Measurements from ENCODE around the gene NCOA7.
"Not testable (repeated sequence)": the region's sequence is repeated elsewhere in the genome, so short reads cannot be mapped to it uniquely, and the experiment has no call there.

NCOA7 gene

DNA sequence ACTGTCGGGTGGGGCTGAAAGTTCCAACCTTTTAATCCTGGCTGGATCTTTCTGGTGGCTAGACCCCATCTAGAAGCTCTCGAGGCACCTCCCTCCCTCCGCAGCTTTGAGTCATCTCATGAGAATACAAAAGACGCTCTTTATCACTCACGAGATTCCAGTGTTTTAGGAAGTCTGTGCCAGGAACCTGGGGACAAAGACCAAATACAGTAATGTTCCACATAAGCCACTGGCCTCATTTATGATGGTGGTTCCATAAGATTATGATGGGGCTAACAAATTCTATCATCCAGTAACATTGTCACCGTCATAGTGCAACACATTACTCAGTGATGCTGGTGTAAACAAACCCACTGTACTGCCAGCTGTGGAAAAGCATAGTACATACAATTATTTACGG, 48.7 kb downstream of the NCOA7 start:
- no peak for DNase-seq

DNA sequence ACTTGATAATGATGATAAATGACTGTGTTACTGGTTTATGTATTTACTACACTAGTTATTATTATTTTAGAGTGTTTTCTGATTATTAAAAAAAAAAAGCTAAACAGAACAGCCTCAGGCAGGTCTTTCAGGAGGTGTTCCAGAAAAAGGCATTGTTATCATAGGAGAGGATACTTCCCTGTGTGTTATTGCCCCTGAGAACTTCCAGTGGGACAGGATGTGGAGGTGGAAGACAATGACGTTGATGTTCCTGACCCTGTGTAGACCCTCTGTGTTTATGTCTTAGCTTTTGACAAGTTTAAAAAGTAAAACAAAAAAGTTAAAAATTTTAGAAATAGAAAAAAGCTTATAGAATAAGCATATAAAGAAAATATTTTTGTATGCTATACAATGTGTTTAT, 49.1 kb downstream of the NCOA7 start:
- no peak for DNase-seq

DNA sequence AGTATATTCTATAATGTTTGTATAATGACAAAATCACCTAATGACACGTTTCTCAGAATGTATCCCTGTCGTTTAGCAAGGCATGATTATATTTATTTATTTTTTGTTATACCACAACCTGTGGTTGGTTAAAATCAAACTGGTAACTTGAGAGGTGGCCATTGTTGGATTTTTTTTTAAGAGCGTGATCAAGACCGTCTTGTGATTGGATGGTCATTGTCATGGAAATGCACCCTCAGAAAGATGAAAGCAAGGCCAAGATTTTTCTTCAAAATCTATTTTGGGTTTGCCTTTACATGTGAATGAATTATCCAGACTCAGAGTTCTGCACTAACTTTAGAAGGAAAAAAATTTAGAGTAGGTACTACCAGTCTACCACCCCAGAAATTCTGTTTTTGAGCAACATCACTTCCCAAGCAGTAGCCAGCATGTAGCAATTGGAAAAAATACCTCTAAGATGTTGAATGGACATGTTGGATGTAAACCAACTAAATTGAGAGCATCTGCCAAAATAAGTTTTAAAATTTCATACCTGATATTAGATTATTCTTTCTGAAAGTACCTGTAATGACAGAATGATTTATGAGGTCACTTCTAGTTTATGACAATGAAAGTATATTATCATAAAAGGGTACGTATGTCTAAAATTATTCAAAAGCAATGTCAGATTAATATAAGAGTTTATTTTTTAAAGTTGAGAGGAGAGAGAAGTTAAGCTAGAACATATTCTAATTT, 50.8 kb downstream of the NCOA7 start:
- DNase-seq, result no peak

- no peak for DNase-seq
Measured at GRCh38 chr6:125842091-125842626, 51.4 kb downstream of the NCOA7 start.

- peak; percentile 60 to 81 (median 72) for DNase-seq
Measured at GRCh38 chr6:125843593-125843992, 52.8 kb downstream of the NCOA7 start.

DNA sequence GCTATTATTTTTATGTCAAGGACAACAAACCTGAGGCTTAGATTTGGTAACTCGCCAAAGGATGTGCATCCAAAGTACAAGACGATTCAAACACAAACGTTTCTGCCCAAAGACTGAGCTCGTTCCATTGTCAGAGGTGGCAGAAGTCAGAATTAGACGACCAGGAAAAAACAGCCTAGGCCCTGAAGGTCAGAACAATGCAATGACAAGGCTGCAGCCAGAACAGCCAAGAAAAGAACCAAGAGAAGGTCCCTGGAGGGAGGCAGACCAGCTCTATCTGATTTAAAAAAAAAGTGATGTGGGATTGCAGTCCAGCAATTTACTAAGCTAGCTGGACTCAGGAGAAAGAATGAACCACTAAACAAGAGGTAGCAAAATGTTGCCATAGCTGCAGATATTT, 54.2 kb downstream of the NCOA7 start:
- no peak for DNase-seq

- DNase-seq, result no peak
Measured at GRCh38 chr6:125846292-125847024, 55.7 kb downstream of the NCOA7 start.

- not testable (repeated sequence) for DNase-seq
Measured at GRCh38 chr6:125848286-125848685, 57.5 kb downstream of the NCOA7 start.

DNA sequence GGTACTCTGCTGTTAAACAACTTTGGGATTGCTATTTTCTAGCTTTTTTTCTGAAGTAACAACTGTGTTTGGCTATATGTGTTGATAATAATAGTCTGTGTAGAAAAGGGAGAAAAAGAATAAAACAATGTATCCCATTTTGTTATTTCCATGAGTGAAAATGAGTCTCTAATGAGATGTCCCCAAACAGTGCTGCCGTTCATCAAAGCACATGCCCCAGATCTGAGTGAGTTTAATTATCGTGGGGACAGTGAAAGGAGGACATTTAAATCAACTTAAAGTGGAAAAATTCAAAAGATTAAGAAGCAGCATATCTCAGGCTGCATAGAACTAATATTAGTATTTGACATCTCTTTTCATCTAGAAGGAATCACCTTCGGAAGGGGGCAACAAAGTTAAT, 59.6 kb downstream of the NCOA7 start:
- no peak for DNase-seq

DNA sequence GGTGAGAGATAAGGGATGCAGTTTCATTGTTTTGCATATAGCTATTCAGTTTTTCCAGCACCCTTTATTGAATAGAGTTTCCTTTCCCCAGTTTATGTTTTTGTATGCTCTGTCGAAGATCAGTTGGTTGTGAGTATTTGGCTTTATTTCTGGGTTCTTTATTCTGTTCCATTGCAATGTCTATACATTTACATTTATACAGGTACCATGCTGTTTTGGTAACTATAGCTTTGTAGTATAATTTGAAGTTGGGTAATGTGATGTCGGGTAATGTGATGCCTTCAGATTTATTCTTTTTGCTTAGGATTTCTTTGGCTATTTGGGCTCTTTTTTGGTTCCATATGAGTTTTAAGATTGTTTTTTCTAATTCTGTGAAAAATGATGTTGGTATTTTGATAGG, 61.8 kb downstream of the NCOA7 start:
- no peak for DNase-seq

- DNase-seq, result no peak
Measured at GRCh38 chr6:125853168-125853567, 62.4 kb downstream of the NCOA7 start.

DNA sequence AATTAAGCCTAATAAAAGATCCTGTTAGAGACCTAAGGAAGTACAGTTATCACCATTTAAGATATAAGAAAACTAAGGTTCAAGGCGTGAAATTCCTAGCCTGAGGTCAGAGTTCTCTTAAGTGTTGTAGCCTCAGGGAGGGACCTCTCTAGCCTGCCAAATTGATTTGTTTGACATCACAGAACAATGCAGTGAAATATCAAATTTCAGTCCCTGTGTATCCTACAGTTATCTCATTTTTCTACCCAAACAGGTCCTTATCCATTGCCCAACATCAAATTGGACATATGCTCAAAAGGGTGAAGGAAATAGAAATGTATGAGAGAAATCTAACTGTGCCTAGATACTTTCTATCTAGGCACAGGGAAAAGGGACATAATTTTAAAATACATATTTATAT, 63.0 kb downstream of the NCOA7 start:
- DNase-seq, result no peak

GRCh38 chr6:125854355-125854754, 63.6 kb downstream of the NCOA7 start:
- DNase-seq, result no peak

- DNase-seq, result no peak
Measured at GRCh38 chr6:125855783-125856182, 65.0 kb downstream of the NCOA7 start.

- no peak for DNase-seq
Measured at GRCh38 chr6:125857846-125858245, 67.1 kb downstream of the NCOA7 start.

GRCh38 chr6:125858427-125859320, 67.9 kb downstream of the NCOA7 start:
- peak; percentile 51 to 53 (median 52) for DNase-seq

- DNase-seq, result peak; percentile 28 to 70 (median 55)
Measured at GRCh38 chr6:125859727-125860126, 69.0 kb downstream of the NCOA7 start.

DNA sequence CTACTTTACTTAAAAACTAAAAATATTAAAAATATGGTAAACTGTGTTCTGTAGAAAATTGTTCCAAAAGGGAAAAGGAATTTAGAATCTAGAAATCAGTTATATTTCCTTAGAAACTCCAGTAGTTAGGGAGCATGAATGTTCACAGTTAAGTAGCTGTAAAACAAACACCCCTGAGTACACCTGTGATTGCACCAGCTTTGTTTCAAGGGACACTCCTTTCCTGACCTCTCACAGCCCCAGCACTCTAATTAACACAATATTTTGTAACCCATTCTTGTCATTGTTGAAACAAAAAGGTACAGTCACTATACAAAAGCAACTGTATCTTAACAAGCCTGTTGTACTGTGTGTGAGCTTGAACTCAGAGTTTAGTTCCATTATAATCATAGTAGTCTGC, 72.3 kb downstream of the NCOA7 start:
- no peak for DNase-seq

DNA sequence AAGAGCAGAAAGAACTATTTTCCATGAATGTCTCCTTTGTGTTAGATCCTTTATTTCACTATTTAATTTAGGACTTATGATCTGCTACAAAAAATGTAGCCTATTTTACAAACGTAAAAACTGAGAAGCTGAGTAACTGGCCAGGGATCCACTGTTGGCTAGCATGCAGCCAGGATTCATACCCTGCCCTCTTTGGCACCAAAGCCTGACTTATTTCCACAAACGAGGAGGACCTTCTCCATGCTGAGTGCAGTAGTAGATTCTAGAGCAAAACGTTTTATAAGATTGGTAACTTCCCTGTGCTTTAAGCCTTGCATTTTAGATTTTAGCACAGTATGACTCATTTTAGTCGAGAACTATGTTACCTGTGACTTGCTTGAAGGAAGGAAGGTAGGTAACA, 74.3 kb downstream of the NCOA7 start:
- DNase-seq, result no peak

DNA sequence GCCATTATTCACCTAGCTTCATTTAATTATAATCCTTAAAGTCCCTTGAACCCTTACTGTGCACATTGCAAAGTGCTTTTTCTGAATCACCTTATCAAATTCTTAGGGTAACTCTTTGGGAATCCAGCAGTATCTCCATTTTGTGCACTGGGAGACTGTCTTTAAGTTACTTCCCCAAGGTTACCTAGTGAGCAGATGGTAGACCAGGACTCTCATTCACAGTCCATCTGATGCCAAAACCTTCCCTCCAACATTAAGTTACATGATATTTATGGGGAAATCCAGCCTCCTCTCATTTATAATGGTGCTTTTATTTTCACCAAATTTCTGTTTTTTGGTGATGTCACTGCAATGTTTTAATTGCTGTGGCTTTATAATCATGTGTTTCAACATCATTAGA, 75.7 kb downstream of the NCOA7 start:
- DNase-seq, result no peak

GRCh38 chr6:125867483-125867942, 76.8 kb downstream of the NCOA7 start:
- peak in 2 of 3 donors; percentile 8 to 17 for DNase-seq

DNA sequence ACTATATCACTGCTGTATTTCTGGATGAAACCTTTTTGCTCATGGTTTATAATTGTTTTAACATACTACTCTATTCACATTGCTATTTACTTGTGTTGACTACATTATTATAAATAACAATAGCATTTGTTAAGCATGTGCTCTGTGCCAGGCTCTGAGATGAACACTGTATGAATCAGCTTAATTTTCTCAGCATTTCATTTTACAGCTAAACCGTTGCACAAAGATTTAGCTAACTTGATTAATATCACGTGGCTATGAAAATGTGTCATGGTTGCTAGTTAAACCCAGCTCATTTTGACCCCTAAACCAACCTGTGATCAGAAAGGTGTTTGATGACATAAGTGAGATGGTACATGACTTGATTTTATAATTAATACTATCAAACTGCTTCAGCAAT, 77.5 kb downstream of the NCOA7 start:
- no peak for DNase-seq
